SK-N-MC (cell line): ENCODE results near the gene FAT1.

ENCODE experiments used
- DNase-seq: peaks from one replicate; pipeline ENCODE4 v3.0.0-alpha.2; 2011; ENCODE audit warnings: low read depth, low spot score
- H3K27ac ChIP-seq: fragments of 200-600 bp; sonication (generic); 2 replicates; pipeline ENCODE4 v1.5.1; 2016; ENCODE audit warnings: mixed run types
- H3K36me3 ChIP-seq: fragments of 200-600 bp; sonication (generic); 2 replicates; pipeline ENCODE4 v1.6.1; 2017; ENCODE audit warnings: antibody characterized with exemption, low read length, mixed read lengths; ENCODE audit not compliant: insufficient read depth
- H3K4me3 ChIP-seq: fragments of 200-600 bp; sonication (generic); 2 replicates; pipeline ENCODE4 v1.5.1; 2016
- H3K9ac ChIP-seq: fragments of 200-600 bp; sonication (generic); 2 replicates; pipeline ENCODE4 v1.8.0; 2017; ENCODE audit warnings: mixed run types, mixed read lengths; ENCODE audit not compliant: insufficient read length
- H3K9me3 ChIP-seq: fragments of 200-600 bp; sonication (generic); 2 replicates; pipeline ENCODE4 v1.6.1; 2017; ENCODE audit warnings: low read depth, mild to moderate bottlenecking, antibody characterized with exemption, low read length, moderate library complexity, mixed read lengths
- EZH2 ChIP-seq: fragments of 200-600 bp; sonication (generic); IDR thresholded peaks from one replicate; pipeline ENCODE4 v1.6.1; 2017; ENCODE audit warnings: antibody characterized with exemption
- FOXP2 ChIP-seq: optimal IDR thresholded peaks from 2 replicates; pipeline ENCODE3; 2011; ENCODE audit warnings: mild to moderate bottlenecking, moderate library complexity; ENCODE audit not compliant: insufficient read depth; ENCODE audit errors: extremely low read length, control extremely low read depth
- POLR2AphosphoS5 ChIP-seq: IDR thresholded peaks from 2 replicates; pipeline ENCODE4 v1.6.1; 2012; ENCODE audit warnings: mild to moderate bottlenecking, low read depth, low read length, borderline replicate concordance

FAT1 gene

GRCh38 chr4:186698525-186698924, 25.1 kb downstream of the FAT1 start:
- no peak overlapping the region for H3K27ac ChIP-seq
- H3K9ac ChIP-seq: no peak overlapping the region

GRCh38 chr4:186698028-186698427, 25.6 kb downstream of the FAT1 start:
- Histone ChIP-seq H3K9ac (no peak overlapping the region), H3K36me3 (no peaks in the 10 kb centered on the region), H3K27ac (no peak overlapping the region), H3K4me3 (no peak overlapping the region), H3K9me3 (no peaks in the 10 kb centered on the region)
- DNase-seq: no peak
- TF ChIP-seq POLR2AphosphoS5 (no peak), EZH2 (no peak), FOXP2 (no peak)

More at GRCh38 chr4:186698525-186698924, 25.1 kb downstream of the FAT1 start:
- TF ChIP-seq POLR2AphosphoS5: no peak
- no peak for TF ChIP-seq EZH2
- TF ChIP-seq FOXP2: no peak
- H3K36me3 ChIP-seq: no peaks in the 10 kb centered on the region
- H3K9me3 ChIP-seq: no peaks in the 10 kb centered on the region
- no peak for DNase-seq
- H3K4me3 ChIP-seq: no peak overlapping the region

- Histone ChIP-seq H3K36me3 (no peaks in the 10 kb centered on the region), H3K9me3 (no peaks in the 10 kb centered on the region), H3K4me3 (no peak overlapping the region), H3K9ac (no peak overlapping the region), H3K27ac (no peak overlapping the region)
- DNase-seq: no peak
- no peak for TF ChIP-seq EZH2
- TF ChIP-seq POLR2AphosphoS5: no peak
- TF ChIP-seq FOXP2: no peak
Observed at GRCh38 chr4:186695392-186695791, 28.3 kb downstream of the FAT1 start.

GRCh38 chr4:186693894-186694293, 29.8 kb downstream of the FAT1 start:
- H3K9ac ChIP-seq: no peak overlapping the region
- no peaks in the 10 kb centered on the region for H3K9me3 ChIP-seq
- DNase-seq: no peak
- H3K36me3 ChIP-seq: no peaks in the 10 kb centered on the region
- no peak for TF ChIP-seq FOXP2
- no peak for TF ChIP-seq EZH2
- no peak for TF ChIP-seq POLR2AphosphoS5
- no peak overlapping the region for H3K27ac ChIP-seq
- no peak overlapping the region for H3K4me3 ChIP-seq

- Histone ChIP-seq H3K36me3 (no peaks in the 10 kb centered on the region), H3K9me3 (no peaks in the 10 kb centered on the region), H3K4me3 (no peak overlapping the region), H3K9ac (no peak overlapping the region), H3K27ac (no peak overlapping the region)
- TF ChIP-seq FOXP2: no peak
- no peak for TF ChIP-seq POLR2AphosphoS5
- TF ChIP-seq EZH2: no peak
- DNase-seq: no peak
Observed at GRCh38 chr4:186693159-186693815, 30.4 kb downstream of the FAT1 start.

GRCh38 chr4:186691396-186691795, 32.3 kb downstream of the FAT1 start:
- Histone ChIP-seq H3K27ac (no peak overlapping the region), H3K9me3 (no peaks in the 10 kb centered on the region), H3K36me3 (no peaks in the 10 kb centered on the region), H3K4me3 (no peak overlapping the region), H3K9ac (no peak overlapping the region)
- TF ChIP-seq POLR2AphosphoS5 (no peak), FOXP2 (no peak), EZH2 (no peak)
- DNase-seq: no peak

- DNase-seq: no peak
Observed at GRCh38 chr4:186689476-186689875, 34.2 kb downstream of the FAT1 start.

GRCh38 chr4:186688150-186688943, 35.3 kb downstream of the FAT1 start:
- Histone ChIP-seq H3K27ac (no peak overlapping the region), H3K9ac (no peak overlapping the region), H3K36me3 (no peaks in the 10 kb centered on the region), H3K4me3 (no peak overlapping the region), H3K9me3 (no peaks in the 10 kb centered on the region)
- no peak for DNase-seq
- no peak for TF ChIP-seq FOXP2
- no peak for TF ChIP-seq EZH2
- no peak for TF ChIP-seq POLR2AphosphoS5

More at GRCh38 chr4:186689476-186689875, 34.2 kb downstream of the FAT1 start:
- Histone ChIP-seq H3K9ac (no peak overlapping the region), H3K4me3 (no peak overlapping the region), H3K9me3 (no peaks in the 10 kb centered on the region), H3K27ac (no peak overlapping the region), H3K36me3 (no peaks in the 10 kb centered on the region)
- no peak for TF ChIP-seq EZH2
- no peak for TF ChIP-seq POLR2AphosphoS5
- no peak for TF ChIP-seq FOXP2
